Tibial artery (tissue), 4 donors: ENCODE results near the gene INAFM1.
"Not testable (repeated sequence)": the region's sequence is repeated elsewhere in the genome, so short reads cannot be mapped to it uniquely, and the experiment has no call there.

Experiments
- DNase-seq, 2 donors: peaks; one replicate each; pipeline ENCODE4 v3.0.0-alpha.2; 2019
- H3K27ac ChIP-seq, 2 donors: fragments of 200-600 bp; sonication (generic) in 1 of 2; 1 replicate in 1 of 2; 2 replicates in 1 of 2; pipeline ENCODE4 v1.5.1; 2018 to 2019; ENCODE audit warnings: mild to moderate bottlenecking in 1 of 2
- H3K27me3 ChIP-seq, 2 donors: fragments of 200-600 bp; sonication (generic) in 1 of 2; one replicate each; pipeline versions ENCODE4 v1.5.1 to v1.6.0; 2016 to 2019
- H3K36me3 ChIP-seq, 3 donors: fragments of 200-600 bp; sonication (generic) in 2 of 3; one replicate each; pipeline ENCODE4 v1.5.1; 2016 to 2019; ENCODE audit warnings: mild to moderate bottlenecking in 2 of 3
- H3K4me1 ChIP-seq, 4 donors: fragments of 200-600 bp; sonication (generic) in 2 of 4; 1 replicate in 3 of 4; 2 replicates in 1 of 4; pipeline ENCODE4 v1.5.1; 2016 to 2019
- H3K4me3 ChIP-seq, 2 donors: fragments of 200-600 bp; sonication (generic) in 1 of 2; 1 replicate in 1 of 2; 2 replicates in 1 of 2; pipeline ENCODE4 v1.5.1; 2018 to 2019; ENCODE audit warnings: mild to moderate bottlenecking in 2 of 2
- H3K9me3 ChIP-seq, 3 donors: fragments of 200-600 bp; sonication (generic) in 1 of 3; one replicate each; pipeline ENCODE4 v1.5.1; 2016 to 2019
- CTCF ChIP-seq, 2 experiments: fragments of 200-600 bp in 1 of 2; fragments of 450-650 bp in 1 of 2; IDR thresholded peaks; one replicate each; pipeline ENCODE4 v1.5.1; 2017 to 2019; ENCODE audit warnings: antibody characterized with exemption in 2 of 2, mild to moderate bottlenecking in 1 of 2, moderate library complexity in 1 of 2
- intact Hi-C: fragments of 100-400 bp; cut with DNase I; formaldehyde crosslinking; loops from one replicate; pipeline ENCODE4 v1.15.0; 2023; ENCODE audit warnings: low total_unique reads

INAFM1 gene

GRCh38 chr19:47256693-47257410 is 17.8 kb upstream of the INAFM1 start:
- H3K27ac ChIP-seq: peak overlapping the region; percentile 86 to 91
- peak; percentile 100 for DNase-seq
- intact Hi-C loops: no loop called here
- H3K27me3 ChIP-seq: no peaks in the 10 kb centered on the region
- peaks cover 31 to 36% (median 32%) of the 10 kb centered on the region in 3 donors for H3K36me3 ChIP-seq
- H3K9me3 ChIP-seq: no peaks in the 10 kb centered on the region
- H3K4me3 ChIP-seq: peak overlapping the region; percentile 55 to 63
- peaks cover 0 to 40% (median 25%) of the 10 kb centered on the region in 4 donors for H3K4me1 ChIP-seq
- TF ChIP-seq CTCF (IDR thresholded peaks at IDR 0.05): no peak

- no peak for TF ChIP-seq CTCF (IDR thresholded peaks at IDR 0.05)
- peak overlapping the region; percentile 55 to 63 for H3K4me3 ChIP-seq
- peaks cover 36 to 42% (median 38%) of the 10 kb centered on the region in 3 donors for H3K36me3 ChIP-seq
- H3K4me1 ChIP-seq: peaks cover 0 to 40% (median 25%) of the 10 kb centered on the region in 4 donors
- intact Hi-C loops: loop anchor here (2.0 kb wide), 1 partner anchor 15 kb away; no protein-coding TSS in a partner anchor
- H3K27ac ChIP-seq: peak overlapping the region; percentile 86 to 91
- H3K27me3 ChIP-seq: no peaks in the 10 kb centered on the region
- DNase-seq: peak in 1 of 2 donors; percentile 59
- H3K9me3 ChIP-seq: no peaks in the 10 kb centered on the region
Measured at GRCh38 chr19:47257411-47258169, 17.1 kb upstream of the INAFM1 start.

GRCh38 chr19:47258434-47258833 is 16.3 kb upstream of the INAFM1 start:
- Histone ChIP-seq H3K36me3 (peaks cover 44 to 50% (median 46%) of the 10 kb centered on the region in 3 donors), H3K27ac (peak overlapping the region; percentile 86 to 91), H3K27me3 (no peaks in the 10 kb centered on the region), H3K9me3 (no peaks in the 10 kb centered on the region), H3K4me1 (peaks cover 0 to 40% (median 25%) of the 10 kb centered on the region in 4 donors), H3K4me3 (peak overlapping the region in 1 of 2 donors; percentile 63)
- intact Hi-C loops: loop anchor here (2.0 kb wide), 1 partner anchor 14 kb away; no protein-coding TSS in a partner anchor
- no peak for TF ChIP-seq CTCF (IDR thresholded peaks at IDR 0.05)
- DNase-seq: no peak

GRCh38 chr19:47258895-47259555 is 15.7 kb upstream of the INAFM1 start:
- Histone ChIP-seq H3K36me3 (peaks cover 50 to 56% (median 50%) of the 10 kb centered on the region in 3 donors), H3K9me3 (no peaks in the 10 kb centered on the region), H3K4me3 (no peak overlapping the region), H3K27ac (peak overlapping the region; percentile 86 to 91), H3K4me1 (peaks cover 0 to 40% (median 25%) of the 10 kb centered on the region in 4 donors), H3K27me3 (no peaks in the 10 kb centered on the region)
- intact Hi-C loops: loop anchor here (2.0 kb wide), 1 partner anchor 14 kb away; no protein-coding TSS in a partner anchor
- TF ChIP-seq CTCF (IDR thresholded peaks at IDR 0.05): no peak
- DNase-seq: no peak

GRCh38 chr19:47260476-47260875 is 14.2 kb upstream of the INAFM1 start:
- no peak for DNase-seq
- intact Hi-C loops: no loop called here
- Histone ChIP-seq H3K36me3 (peaks cover 64 to 70% (median 65%) of the 10 kb centered on the region in 3 donors), H3K4me3 (no peak overlapping the region), H3K27me3 (no peaks in the 10 kb centered on the region), H3K4me1 (peaks cover 0 to 38% (median 25%) of the 10 kb centered on the region in 4 donors), H3K27ac (no peak overlapping the region), H3K9me3 (no peaks in the 10 kb centered on the region)
- no peak for TF ChIP-seq CTCF (IDR thresholded peaks at IDR 0.05)

- H3K4me3 ChIP-seq, H3K27me3 ChIP-seq, DNase-seq, intact Hi-C loops, H3K27ac ChIP-seq, H3K9me3 ChIP-seq: not testable (repeated sequence)
- H3K36me3 ChIP-seq: peaks cover 79 to 85% (median 79%) of the 10 kb centered on the region in 3 donors
- H3K4me1 ChIP-seq: peaks cover 0 to 31% (median 19%) of the 10 kb centered on the region in 4 donors
Measured at GRCh38 chr19:47261946-47262793, 12.5 kb upstream of the INAFM1 start.
